Breast epithelium (tissue), 3 donors: Measurements from ENCODE around the gene SERPINA1.

ENCODE experiments used
- CTCF ChIP-seq, 3 donors: fragments of 450-650 bp; IDR thresholded peaks; one replicate each; pipeline ENCODE4 v1.5.1; 2016 to 2017; ENCODE audit warnings: antibody characterized with exemption in 3 of 3, mild to moderate bottlenecking in 3 of 3, moderate library complexity in 3 of 3
- POLR2A ChIP-seq: fragments of 450-650 bp; IDR thresholded peaks from one replicate; pipeline ENCODE4 v1.6.1; 2016; ENCODE audit warnings: antibody characterized with exemption, mild to moderate bottlenecking, moderate library complexity

- TF ChIP-seq CTCF (IDR thresholded peaks at IDR 0.05) (no peak), POLR2A (no peak)
Measured at GRCh38 chr14:94344389-94344788, 44.0 kb downstream of the SERPINA1 start.
